ENCODE results near the gene FAM240B. TPM values are rescaled to one million over a fixed set of nuclear protein-coding genes. Genes with fewer than 3 reads are reported as not detected.

The FAM240B gene
- total RNA-seq, 1 experiment from 2014 or later = not detected

DNA sequence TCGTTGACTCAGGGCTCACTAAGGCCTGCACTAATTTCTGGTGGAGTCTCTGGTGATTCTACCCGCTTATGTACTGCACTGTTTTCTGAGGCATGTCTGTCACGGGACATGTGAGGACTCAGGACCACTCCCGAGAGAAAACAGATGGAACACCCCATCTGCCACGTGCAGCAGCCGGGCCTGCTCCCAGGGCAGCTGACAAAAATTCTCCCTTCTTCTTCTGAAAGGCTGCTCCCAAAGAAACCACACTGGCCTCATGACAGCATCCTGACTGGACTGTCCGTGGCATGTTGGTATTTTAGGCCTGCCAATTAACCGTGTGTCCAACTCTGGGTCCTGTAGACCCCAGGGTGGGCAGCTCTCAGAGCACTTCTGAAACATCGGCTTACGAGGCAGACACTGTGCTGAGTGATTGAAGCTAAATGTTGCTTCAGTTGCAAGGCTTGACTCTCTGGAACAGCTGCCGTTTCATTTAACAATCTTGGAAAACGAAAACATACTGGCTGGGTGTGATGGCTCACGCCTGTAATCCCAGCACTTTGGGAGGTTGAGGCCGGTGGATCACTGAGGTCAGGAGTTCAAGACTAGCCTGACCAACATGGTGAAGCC lies 39.0 kb downstream of the FAM240B start:
- H3K27ac Mint-ChIP-seq = no peak overlapping the region
- H2BK5ac ChIP-seq (ENCODE audit: insufficient read length, low read length) = no peak overlapping the region
- H3K14ac ChIP-seq (ENCODE audit: insufficient read depth, low read length) = no peak overlapping the region; the same call in 1 of the 2 replicates
- no peaks in the 10 kb centered on the region for H3K27me3 ChIP-seq (ENCODE audit: insufficient read depth, low read length)
- H3K79me2 ChIP-seq (ENCODE audit: insufficient read depth, low read length) = no peaks in the 10 kb centered on the region
- H3K18ac ChIP-seq (ENCODE audit: insufficient read length, low read depth, low read length) = no peak overlapping the region
- no peak for TF ChIP-seq CTCF (conservative IDR thresholded peaks at IDR 0.05)
- no peak overlapping the region for H3K9ac ChIP-seq (ENCODE audit: extremely low read depth, insufficient read length, low read length)
- H3K9me3 Mint-ChIP-seq = no peaks in the 10 kb centered on the region; a peak in 1 of 5 replicates
- H3K79me1 ChIP-seq (ENCODE audit: insufficient read depth, low read depth, low read length, poor library complexity, severe bottlenecking) = no peaks in the 10 kb centered on the region
- no peak overlapping the region for H3K4me2 ChIP-seq (ENCODE audit: insufficient read depth, insufficient read length, low read length)
- H3K27ac ChIP-seq (ENCODE audit: insufficient read length, low read depth, low read length) = no peak overlapping the region
- no peaks in the 10 kb centered on the region for H3K9me3 ChIP-seq (ENCODE audit: control insufficient read depth, low read depth, low read length)
- H4K91ac ChIP-seq (ENCODE audit: insufficient read length, low read depth, low read length) = no peak overlapping the region
- no peak overlapping the region for H3K4me3 Mint-ChIP-seq
- no peak overlapping the region for H3T11ph ChIP-seq (ENCODE audit: low read length)
- H2BK20ac ChIP-seq (ENCODE audit: low read depth, low read length, poor library complexity, severe bottlenecking) = no peak overlapping the region
- no peak overlapping the region for H2BK120ac ChIP-seq (ENCODE audit: low read depth, low read length, poor library complexity, severe bottlenecking)
- no peak overlapping the region for H4K8ac ChIP-seq (replicated peaks; ENCODE audit: insufficient read length, low read depth, low read length)
- H3K36me3 Mint-ChIP-seq (ENCODE audit: insufficient read depth in 1 of 3, low read depth in 3 of 3) = peaks cover 0 to 3% (median 0%) of the 10 kb centered on the region in 3 experiments; a peak in 1 of 7 replicates
- H3K23me2 ChIP-seq (ENCODE audit: insufficient read length, low read depth, low read length, poor library complexity, severe bottlenecking) = no peaks in the 10 kb centered on the region
- peaks cover 18% of the 10 kb centered on the region; the same call in 1 of the 2 replicates for H3K4me1 ChIP-seq (ENCODE audit: insufficient read depth, low read length)
- H4K5ac ChIP-seq (ENCODE audit: insufficient read length, low read depth, low read length) = no peak overlapping the region
- no peaks in the 10 kb centered on the region for H4K20me1 ChIP-seq (ENCODE audit: control insufficient read depth, insufficient read depth, insufficient read length)
- no peak overlapping the region for H3K23ac ChIP-seq (ENCODE audit: insufficient read length, low read depth, low read length)
- WGBS (ENCODE audit: extremely low coverage, insufficient read length, low lambda C conversion rate) = no CpG with 5 or more reads among the region's 14 CpGs
- no peak for DNase-seq
- H3K4ac ChIP-seq (ENCODE audit: low read depth, low read length) = no peak overlapping the region
- H3K56ac ChIP-seq (ENCODE audit: insufficient read length, low read depth, low read length) = no peak overlapping the region
- H2AK5ac ChIP-seq (ENCODE audit: insufficient read length, low read length) = no peak overlapping the region
- H2BK12ac ChIP-seq (ENCODE audit: insufficient read length, low read depth, low read length) = no peak overlapping the region
- H2AFZ ChIP-seq (ENCODE audit: low read length) = no peak overlapping the region
- no peak overlapping the region for H2BK15ac ChIP-seq (ENCODE audit: low read depth, low read length)
- H3K4me1 Mint-ChIP-seq = peaks cover 55 to 62% of the 10 kb centered on the region in 2 experiments
- H3K27me3 Mint-ChIP-seq (ENCODE audit: low read depth) = peaks cover 9% of the 10 kb centered on the region
